Kidney epithelial cell (primary cell): ENCODE data around the gene ZNRF2. TPM values are rescaled to one million over a fixed set of nuclear protein-coding genes. Genes with fewer than 3 reads are reported as not detected.

Source experiments
- DNase-seq: peaks from one replicate; pipeline ENCODE4 v3.0.0-alpha.2; 2010; ENCODE audit warnings: low read depth
- H3K27me3 ChIP-seq: 2 replicates; pipeline ENCODE4 v1.6.0; 2011; ENCODE audit warnings: low read length; ENCODE audit not compliant: control insufficient read depth, insufficient read depth
- H3K36me3 ChIP-seq: 2 replicates; pipeline ENCODE4 v1.5.1; 2011; ENCODE audit warnings: low read length; ENCODE audit not compliant: control insufficient read depth, insufficient read depth
- H3K4me3 ChIP-seq: 2 replicates; pipeline ENCODE4 v1.5.1; 2011; ENCODE audit warnings: low read depth, mild to moderate bottlenecking, control low read depth, low read length
- total RNA-seq: library from RNA; depleted of rRNA; stranded (reverse); fragments of >200 nt; gene quantifications from 2 replicates; pipeline ENCODE4 v1.2.3, GENCODE V29; 2015
- TF ChIP-seq, protein P1 (sequence below): IDR thresholded peaks from 2 replicates; pipeline ENCODE4 v1.5.1; 2011; ENCODE audit warnings: mild to moderate bottlenecking, moderate library complexity, low read length, control low read depth, inconsistent platforms; ENCODE audit not compliant: insufficient read depth, poor library complexity, severe bottlenecking

The ZNRF2 gene
- total RNA-seq, 1 donor from 2014 or later: 11.2 TPM

- no peak for DNase-seq
- Histone ChIP-seq H3K4me3 (no peak overlapping the region), H3K27me3 (no peaks in the 10 kb centered on the region), H3K36me3 (no peaks in the 10 kb centered on the region)
- TF ChIP-seq, protein P1, sequence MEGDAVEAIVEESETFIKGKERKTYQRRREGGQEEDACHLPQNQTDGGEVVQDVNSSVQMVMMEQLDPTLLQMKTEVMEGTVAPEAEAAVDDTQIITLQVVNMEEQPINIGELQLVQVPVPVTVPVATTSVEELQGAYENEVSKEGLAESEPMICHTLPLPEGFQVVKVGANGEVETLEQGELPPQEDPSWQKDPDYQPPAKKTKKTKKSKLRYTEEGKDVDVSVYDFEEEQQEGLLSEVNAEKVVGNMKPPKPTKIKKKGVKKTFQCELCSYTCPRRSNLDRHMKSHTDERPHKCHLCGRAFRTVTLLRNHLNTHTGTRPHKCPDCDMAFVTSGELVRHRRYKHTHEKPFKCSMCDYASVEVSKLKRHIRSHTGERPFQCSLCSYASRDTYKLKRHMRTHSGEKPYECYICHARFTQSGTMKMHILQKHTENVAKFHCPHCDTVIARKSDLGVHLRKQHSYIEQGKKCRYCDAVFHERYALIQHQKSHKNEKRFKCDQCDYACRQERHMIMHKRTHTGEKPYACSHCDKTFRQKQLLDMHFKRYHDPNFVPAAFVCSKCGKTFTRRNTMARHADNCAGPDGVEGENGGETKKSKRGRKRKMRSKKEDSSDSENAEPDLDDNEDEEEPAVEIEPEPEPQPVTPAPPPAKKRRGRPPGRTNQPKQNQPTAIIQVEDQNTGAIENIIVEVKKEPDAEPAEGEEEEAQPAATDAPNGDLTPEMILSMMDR: no peak
These were observed 17.7 kb upstream of the ZNRF2 start for GRCh38 chr7:30266686-30267085.

- no peaks in the 10 kb centered on the region for H3K36me3 ChIP-seq
- no peak for DNase-seq
- H3K27me3 ChIP-seq: no peaks in the 10 kb centered on the region
- no peak overlapping the region for H3K4me3 ChIP-seq
- TF ChIP-seq, protein P1: no peak
These were observed 15.8 kb upstream of the ZNRF2 start for GRCh38 chr7:30268586-30268985.

DNA sequence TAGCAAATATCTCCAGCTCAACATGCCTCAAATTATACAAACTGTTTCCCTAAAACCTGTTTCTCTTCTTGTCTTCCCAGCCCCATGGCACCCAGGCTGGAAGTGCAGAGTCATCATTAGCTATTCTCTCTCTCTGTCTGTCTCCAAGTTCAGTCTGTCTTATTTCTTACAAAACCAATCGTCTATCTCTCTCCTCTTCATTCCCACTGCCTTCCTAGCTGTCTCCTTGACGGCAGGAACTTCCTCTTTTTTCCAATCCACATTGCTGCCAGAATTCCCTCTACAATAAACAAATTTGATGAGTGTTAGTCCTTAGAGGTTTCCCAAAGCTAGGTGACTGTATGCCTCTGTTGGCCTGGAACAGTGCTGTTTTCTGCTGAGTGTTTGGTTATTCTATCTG is 14.9 kb upstream of the ZNRF2 start:
- H3K36me3 ChIP-seq: no peaks in the 10 kb centered on the region
- TF ChIP-seq, protein P1: no peak

GRCh38 chr7:30270921-30271320 is 13.5 kb upstream of the ZNRF2 start:
- H3K36me3 ChIP-seq: no peaks in the 10 kb centered on the region
- no peaks in the 10 kb centered on the region for H3K27me3 ChIP-seq
- DNase-seq: no peak
- no peak overlapping the region for H3K4me3 ChIP-seq
- TF ChIP-seq, protein P1: no peak

More for the DNA sequence above, 14.9 kb upstream of the ZNRF2 start:
- no peak overlapping the region for H3K4me3 ChIP-seq
- no peaks in the 10 kb centered on the region for H3K27me3 ChIP-seq
- no peak for DNase-seq

- TF ChIP-seq, protein P1: no peak
- Histone ChIP-seq H3K4me3 (no peak overlapping the region), H3K27me3 (no peaks in the 10 kb centered on the region), H3K36me3 (no peaks in the 10 kb centered on the region)
- DNase-seq: no peak
These were observed 12.3 kb upstream of the ZNRF2 start for GRCh38 chr7:30272126-30272525.

DNA sequence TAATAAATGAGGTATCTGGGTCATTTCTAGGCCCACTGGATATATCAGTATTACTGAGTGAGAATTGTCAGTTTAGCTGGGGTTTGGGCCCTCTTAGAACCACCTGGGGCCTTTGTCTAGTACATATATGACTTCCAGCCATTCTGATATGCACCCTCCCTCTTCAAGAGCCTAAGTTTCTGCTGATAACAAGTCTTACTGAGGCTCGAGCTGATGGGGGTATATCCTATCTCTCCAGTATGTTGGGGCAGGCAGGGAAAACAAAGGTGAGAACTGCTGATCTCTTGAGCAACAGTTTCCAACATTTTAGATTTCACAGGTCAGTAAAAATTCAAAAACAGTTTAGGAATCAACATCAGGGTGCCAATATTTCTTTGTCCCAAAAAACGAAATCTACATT is 10.8 kb upstream of the ZNRF2 start:
- DNase-seq: no peak
- H3K36me3 ChIP-seq: no peaks in the 10 kb centered on the region
- no peak overlapping the region for H3K4me3 ChIP-seq
- no peaks in the 10 kb centered on the region for H3K27me3 ChIP-seq
- TF ChIP-seq, protein P1: no peak
